Activated naive CD4-positive, alpha-beta T cell treated with Interleukin-2 at 50 U/mL for 16 hours (primary cell): ENCODE results near the gene PBX1.

Source experiments
- DNase-seq: peaks from one replicate; pipeline ENCODE4 v3.0.0-alpha.2; 2020

The PBX1 gene

GRCh38 chr1:164843743-164844500 is 284.9 kb downstream of the PBX1 start:
- DNase-seq: no peak

- no peak for DNase-seq
Observed at GRCh38 chr1:164846731-164847691, 288.0 kb downstream of the PBX1 start.

GRCh38 chr1:164853146-164853545 is 294.2 kb downstream of the PBX1 start:
- DNase-seq: no peak

- no peak for DNase-seq
Observed at GRCh38 chr1:164855716-164856329, 296.8 kb downstream of the PBX1 start.

- DNase-seq: no peak
Observed at GRCh38 chr1:164856381-164856780, 297.4 kb downstream of the PBX1 start.

- DNase-seq: no peak
Observed at GRCh38 chr1:164857439-164857838, 298.5 kb downstream of the PBX1 start.

- DNase-seq: no peak
Observed at GRCh38 chr1:164858096-164858632, 299.2 kb downstream of the PBX1 start.

- DNase-seq: no peak
Observed at GRCh38 chr1:164861632-164862031, 302.6 kb downstream of the PBX1 start.

- DNase-seq: no peak
Observed at GRCh38 chr1:164863056-164863455, 304.1 kb downstream of the PBX1 start.

GRCh38 chr1:164864161-164864560 is 305.2 kb downstream of the PBX1 start:
- no peak for DNase-seq

GRCh38 chr1:164865385-164865784 is 306.4 kb downstream of the PBX1 start:
- no peak for DNase-seq

GRCh38 chr1:164867590-164867989 is 308.6 kb downstream of the PBX1 start:
- no peak for DNase-seq

GRCh38 chr1:164868990-164869389 is 310.0 kb downstream of the PBX1 start:
- no peak for DNase-seq

GRCh38 chr1:164875518-164875917 is 316.5 kb downstream of the PBX1 start:
- DNase-seq: no peak

- no peak for DNase-seq
Observed at GRCh38 chr1:164876398-164877116, 317.6 kb downstream of the PBX1 start.

- no peak for DNase-seq
Observed at GRCh38 chr1:164880199-164880598, 321.2 kb downstream of the PBX1 start.

GRCh38 chr1:164880644-164881043 is 321.7 kb downstream of the PBX1 start:
- no peak for DNase-seq

GRCh38 chr1:164885311-164885710 is 326.3 kb downstream of the PBX1 start:
- no peak for DNase-seq

GRCh38 chr1:164886101-164886500 is 327.1 kb downstream of the PBX1 start:
- DNase-seq: no peak

GRCh38 chr1:164891615-164892014 is 332.6 kb downstream of the PBX1 start:
- DNase-seq: no peak

GRCh38 chr1:164895026-164895912 is 336.3 kb downstream of the PBX1 start:
- DNase-seq: no peak
